ENCODE data around the gene POC1A.

Gene POC1A

DNA sequence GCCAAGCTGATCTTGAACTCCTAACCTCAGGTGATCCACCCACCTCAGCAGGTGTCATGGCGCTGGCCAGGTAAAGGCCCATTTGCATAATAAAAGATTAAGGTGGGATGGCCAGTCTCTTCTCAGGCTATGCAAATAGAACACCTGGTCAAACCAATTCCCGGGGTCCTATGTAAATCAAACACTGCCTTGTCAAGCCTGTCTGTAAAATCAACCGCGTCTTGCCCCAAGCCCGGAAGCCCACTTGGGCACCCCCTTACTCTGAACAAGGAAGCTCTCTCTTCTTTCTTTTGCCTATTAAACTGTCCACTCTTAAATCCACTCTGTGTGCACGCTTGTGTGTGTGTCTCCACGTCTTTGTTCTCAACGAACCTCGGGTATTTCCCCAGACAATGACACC, 13.0 kb upstream of the POC1A start:
- Histone ChIP-seq H3K4me3 (ENCODE audit: low read depth, low read length) (no peak overlapping the region), H3K4me1 (ENCODE audit: control insufficient read depth, insufficient read depth, low read length) (no peaks in the 10 kb centered on the region), H3K36me3 (ENCODE audit: control insufficient read depth in 2 of 2, insufficient read depth in 1 of 2, low read length in 2 of 2) (no peaks in the 10 kb centered on the region), H3K9me3 (ENCODE audit: control insufficient read depth, insufficient read depth, low read depth, low read length) (no peaks in the 10 kb centered on the region), H3K27ac (ENCODE audit: extremely low read depth, low read depth, low read length) (no peak overlapping the region)
- CTCF ChIA-PET = no interaction called here
- POLR2A ChIA-PET = no interaction called here
- no peak for TF ChIP-seq ZNF560 (tag by site-specific recombination; IDR thresholded peaks at IDR 0.05; ENCODE audit: borderline replicate concordance)
- TF ChIP-seq, protein P1, sequence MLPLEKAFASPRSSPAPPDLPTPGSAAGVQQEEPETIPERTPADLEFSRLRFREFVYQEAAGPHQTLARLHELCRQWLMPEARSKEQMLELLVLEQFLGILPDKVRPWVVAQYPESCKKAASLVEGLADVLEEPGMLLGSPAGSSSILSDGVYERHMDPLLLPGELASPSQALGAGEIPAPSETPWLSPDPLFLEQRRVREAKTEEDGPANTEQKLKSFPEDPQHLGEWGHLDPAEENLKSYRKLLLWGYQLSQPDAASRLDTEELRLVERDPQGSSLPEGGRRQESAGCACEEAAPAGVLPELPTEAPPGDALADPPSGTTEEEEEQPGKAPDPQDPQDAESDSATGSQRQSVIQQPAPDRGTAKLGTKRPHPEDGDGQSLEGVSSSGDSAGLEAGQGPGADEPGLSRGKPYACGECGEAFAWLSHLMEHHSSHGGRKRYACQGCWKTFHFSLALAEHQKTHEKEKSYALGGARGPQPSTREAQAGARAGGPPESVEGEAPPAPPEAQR (tag by site-specific recombination; IDR thresholded peaks at IDR 0.05) = no peak
- TF ChIP-seq ZNF292 (tag by site-specific recombination; IDR thresholded peaks at IDR 0.05; ENCODE audit: borderline replicate concordance, low read depth) = no peak
- TF ChIP-seq ZFP3 (tag by site-specific recombination; IDR thresholded peaks at IDR 0.05; ENCODE audit: low read depth) = no peak
- no peak for TF ChIP-seq ZNF549 (tag by site-specific recombination; IDR thresholded peaks at IDR 0.05)
- TF ChIP-seq ZFP41 (tag by site-specific recombination; IDR thresholded peaks at IDR 0.05; ENCODE audit: borderline replicate concordance) = no peak
- TF ChIP-seq, protein P2, sequence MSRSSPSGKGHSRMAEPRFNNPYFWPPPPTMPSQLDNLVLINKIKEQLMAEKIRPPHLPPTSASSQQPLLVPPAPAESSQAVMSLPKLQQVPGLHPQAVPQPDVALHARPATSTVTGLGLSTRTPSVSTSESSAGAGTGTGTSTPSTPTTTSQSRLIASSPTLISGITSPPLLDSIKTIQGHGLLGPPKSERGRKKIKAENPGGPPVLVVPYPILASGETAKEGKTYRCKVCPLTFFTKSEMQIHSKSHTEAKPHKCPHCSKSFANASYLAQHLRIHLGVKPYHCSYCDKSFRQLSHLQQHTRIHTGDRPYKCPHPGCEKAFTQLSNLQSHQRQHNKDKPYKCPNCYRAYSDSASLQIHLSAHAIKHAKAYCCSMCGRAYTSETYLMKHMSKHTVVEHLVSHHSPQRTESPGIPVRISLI (tag by site-specific recombination; IDR thresholded peaks at IDR 0.05) = no peak
- TF ChIP-seq ZNF623 (tag by site-specific recombination; IDR thresholded peaks at IDR 0.05) = no peak
- no peak for TF ChIP-seq ZNF175 (tag by site-specific recombination; IDR thresholded peaks at IDR 0.05)
- no peak for TF ChIP-seq ZEB2 (tag by site-specific recombination; IDR thresholded peaks at IDR 0.05)
- TF ChIP-seq ZNF16 (tag by site-specific recombination; IDR thresholded peaks at IDR 0.05; ENCODE audit: low read depth) = no peak
- TF ChIP-seq, protein P3, sequence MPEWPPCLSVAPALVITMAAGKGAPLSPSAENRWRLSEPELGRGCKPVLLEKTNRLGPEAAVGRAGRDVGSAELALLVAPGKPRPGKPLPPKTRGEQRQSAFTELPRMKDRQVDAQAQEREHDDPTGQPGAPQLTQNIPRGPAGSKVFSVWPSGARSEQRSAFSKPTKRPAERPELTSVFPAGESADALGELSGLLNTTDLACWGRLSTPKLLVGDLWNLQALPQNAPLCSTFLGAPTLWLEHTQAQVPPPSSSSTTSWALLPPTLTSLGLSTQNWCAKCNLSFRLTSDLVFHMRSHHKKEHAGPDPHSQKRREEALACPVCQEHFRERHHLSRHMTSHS (tag by site-specific recombination; IDR thresholded peaks at IDR 0.05) = no peak
- TF ChIP-seq ZNF24 (tag by site-specific recombination; IDR thresholded peaks at IDR 0.05) = no peak
- TF ChIP-seq ZNF596 (tag by site-specific recombination; IDR thresholded peaks at IDR 0.05) = no peak
- TF ChIP-seq ZNF830 (tag by site-specific recombination; IDR thresholded peaks at IDR 0.05; ENCODE audit: low read depth) = no peak
- TF ChIP-seq ZNF626 (tag by site-specific recombination; IDR thresholded peaks at IDR 0.05) = no peak

DNA sequence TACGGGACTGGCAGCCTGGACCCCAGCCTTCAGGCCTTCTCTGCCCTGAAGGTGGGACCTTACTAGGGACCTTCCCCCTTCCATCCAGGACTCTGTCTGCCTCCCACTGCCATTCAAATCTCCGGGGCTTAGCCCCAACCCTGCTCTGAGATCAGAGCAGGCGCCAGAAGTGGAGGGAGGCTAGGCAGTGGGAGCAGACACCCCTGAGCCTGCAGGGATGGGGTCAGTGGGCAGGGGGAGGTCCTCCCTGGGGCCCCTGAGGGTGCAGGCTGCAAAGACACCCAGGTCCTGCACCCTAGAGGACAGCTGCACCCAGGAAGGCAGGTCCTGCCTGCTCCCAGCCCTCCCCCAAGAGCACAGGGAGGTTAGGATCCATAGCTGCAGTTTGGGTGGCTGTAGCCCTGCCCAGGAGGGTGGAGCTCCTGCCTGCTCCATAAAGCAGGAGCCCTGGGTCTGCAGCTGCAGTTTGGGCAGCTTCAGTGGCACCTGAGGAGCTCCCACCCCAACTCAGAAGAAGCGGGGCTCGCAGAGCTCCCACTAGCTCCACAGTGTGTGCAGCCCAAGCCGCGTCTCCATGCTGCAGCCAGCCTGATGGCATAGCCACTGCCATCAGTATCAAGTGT, 8.1 kb upstream of the POC1A start:
- Histone ChIP-seq H3K4me3 (ENCODE audit: low read depth, low read length) (no peak overlapping the region), H3K9me3 (ENCODE audit: control insufficient read depth, insufficient read depth, low read depth, low read length) (no peaks in the 10 kb centered on the region), H3K27ac (ENCODE audit: extremely low read depth, low read depth, low read length) (no peak overlapping the region), H3K4me1 (ENCODE audit: control insufficient read depth, insufficient read depth, low read length) (no peaks in the 10 kb centered on the region), H3K36me3 (ENCODE audit: control insufficient read depth in 2 of 2, insufficient read depth in 1 of 2, low read length in 2 of 2) (no peaks in the 10 kb centered on the region)
- CTCF ChIA-PET = interaction anchor here (0.6 kb wide), 1 partner anchor 134 kb away, joined by 3 read pairs; no protein-coding TSS in a partner anchor
- POLR2A ChIA-PET = no interaction called here
- TF ChIP-seq ZNF558 (tag by site-specific recombination; IDR thresholded peaks at IDR 0.05) (no peak), ZNF350 (tag by site-specific recombination; IDR thresholded peaks at IDR 0.05) (no peak), ZNF391 (tag by site-specific recombination; IDR thresholded peaks at IDR 0.05; ENCODE audit: borderline replicate concordance, low read depth) (no peak), ZNF302 (tag by site-specific recombination; IDR thresholded peaks at IDR 0.05; ENCODE audit: low read depth) (no peak), ZNF654 (tag by site-specific recombination; IDR thresholded peaks at IDR 0.05; ENCODE audit: low read depth) (no peak), ZNF132 (tag by site-specific recombination; IDR thresholded peaks at IDR 0.05; ENCODE audit: borderline replicate concordance) (no peak)
- TF ChIP-seq, protein P4, sequence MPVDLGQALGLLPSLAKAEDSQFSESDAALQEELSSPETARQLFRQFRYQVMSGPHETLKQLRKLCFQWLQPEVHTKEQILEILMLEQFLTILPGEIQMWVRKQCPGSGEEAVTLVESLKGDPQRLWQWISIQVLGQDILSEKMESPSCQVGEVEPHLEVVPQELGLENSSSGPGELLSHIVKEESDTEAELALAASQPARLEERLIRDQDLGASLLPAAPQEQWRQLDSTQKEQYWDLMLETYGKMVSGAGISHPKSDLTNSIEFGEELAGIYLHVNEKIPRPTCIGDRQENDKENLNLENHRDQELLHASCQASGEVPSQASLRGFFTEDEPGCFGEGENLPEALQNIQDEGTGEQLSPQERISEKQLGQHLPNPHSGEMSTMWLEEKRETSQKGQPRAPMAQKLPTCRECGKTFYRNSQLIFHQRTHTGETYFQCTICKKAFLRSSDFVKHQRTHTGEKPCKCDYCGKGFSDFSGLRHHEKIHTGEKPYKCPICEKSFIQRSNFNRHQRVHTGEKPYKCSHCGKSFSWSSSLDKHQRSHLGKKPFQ (tag by site-specific recombination; IDR thresholded peaks at IDR 0.05) = no peak
- TF ChIP-seq, protein P5, sequence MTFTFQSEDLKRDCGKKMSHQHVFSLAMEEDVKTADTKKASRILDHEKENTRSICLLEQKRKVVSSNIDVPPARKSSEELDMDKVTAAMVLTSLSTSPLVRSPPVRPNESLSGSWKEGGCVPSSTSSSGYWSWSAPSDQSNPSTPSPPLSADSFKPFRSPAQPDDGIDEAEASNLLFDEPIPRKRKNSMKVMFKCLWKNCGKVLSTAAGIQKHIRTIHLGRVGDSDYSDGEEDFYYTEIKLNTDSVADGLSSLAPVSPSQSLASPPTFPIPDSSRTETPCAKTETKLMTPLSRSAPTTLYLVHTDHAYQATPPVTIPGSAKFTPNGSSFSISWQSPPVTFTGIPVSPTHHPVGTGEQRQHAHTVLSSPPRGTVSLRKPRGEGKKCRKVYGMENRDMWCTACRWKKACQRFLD (tag by site-specific recombination; IDR thresholded peaks at IDR 0.05) = no peak
- TF ChIP-seq, protein P2 (tag by site-specific recombination; IDR thresholded peaks at IDR 0.05) = no peak
- TF ChIP-seq, protein P6, sequence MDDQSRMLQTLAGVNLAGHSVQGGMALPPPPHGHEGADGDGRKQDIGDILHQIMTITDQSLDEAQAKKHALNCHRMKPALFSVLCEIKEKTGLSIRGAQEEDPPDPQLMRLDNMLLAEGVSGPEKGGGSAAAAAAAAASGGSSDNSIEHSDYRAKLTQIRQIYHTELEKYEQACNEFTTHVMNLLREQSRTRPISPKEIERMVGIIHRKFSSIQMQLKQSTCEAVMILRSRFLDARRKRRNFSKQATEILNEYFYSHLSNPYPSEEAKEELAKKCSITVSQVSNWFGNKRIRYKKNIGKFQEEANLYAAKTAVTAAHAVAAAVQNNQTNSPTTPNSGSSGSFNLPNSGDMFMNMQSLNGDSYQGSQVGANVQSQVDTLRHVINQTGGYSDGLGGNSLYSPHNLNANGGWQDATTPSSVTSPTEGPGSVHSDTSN (CRISPR knock-in tag; IDR thresholded peaks at IDR 0.05) = no peak

Data from HEK293 (cell line).